GM15510 (cell line): ENCODE results near the gene DHRSX.

ENCODE experiments used
- POLR2A ChIP-seq: IDR thresholded peaks from 3 replicates; pipeline ENCODE4 v1.6.1; 2011; ENCODE audit warnings: borderline replicate concordance; ENCODE audit not compliant: insufficient read length; ENCODE audit errors: extremely low read depth

DHRSX gene

GRCh38 chrX:2336181-2336580 is 164.6 kb downstream of the DHRSX start:
- no peak for TF ChIP-seq POLR2A

- TF ChIP-seq POLR2A = no peak
Observed at GRCh38 chrX:2334237-2334636, 166.5 kb downstream of the DHRSX start.

DNA sequence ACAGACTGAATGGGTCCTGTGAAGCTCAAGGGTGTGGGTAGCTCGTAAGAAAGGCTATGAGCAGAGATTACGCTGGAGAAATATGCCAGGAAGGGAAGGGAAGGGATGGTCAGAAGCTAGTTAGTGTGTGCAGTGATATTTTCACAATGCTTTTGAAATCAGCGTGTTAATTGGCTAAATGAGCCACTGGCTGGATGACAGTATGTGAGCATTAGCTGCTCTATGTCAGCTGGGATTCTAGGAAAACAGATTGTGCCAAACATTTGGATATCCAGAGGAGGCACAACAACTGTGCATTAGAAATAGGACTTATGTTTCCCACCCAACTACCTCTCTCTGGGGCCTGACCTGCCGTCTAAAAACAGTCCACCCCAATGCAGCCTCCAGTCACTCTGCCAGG is 168.5 kb downstream of the DHRSX start:
- TF ChIP-seq POLR2A = no peak

DNA sequence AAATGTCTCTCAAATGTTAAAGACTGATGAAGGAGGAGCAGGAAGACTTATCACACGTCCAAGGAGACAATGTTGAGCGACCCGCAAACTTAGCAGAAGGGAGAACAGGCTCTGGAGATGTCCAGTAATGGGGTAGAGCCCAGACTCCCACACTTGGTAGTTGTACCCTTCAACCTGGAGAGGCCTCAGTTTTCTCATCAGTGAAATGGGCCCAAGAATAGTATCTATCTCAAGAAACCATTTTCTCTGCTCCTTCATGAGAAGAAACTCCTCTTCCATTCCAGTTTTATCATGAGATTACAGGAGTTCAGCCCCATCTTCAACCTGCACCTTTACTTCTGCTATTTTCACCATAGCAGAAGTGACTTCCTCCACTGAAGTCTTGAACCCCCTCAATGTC is 169.9 kb downstream of the DHRSX start:
- TF ChIP-seq POLR2A = no peak

GRCh38 chrX:2330487-2330886 is 170.3 kb downstream of the DHRSX start:
- no peak for TF ChIP-seq POLR2A

DNA sequence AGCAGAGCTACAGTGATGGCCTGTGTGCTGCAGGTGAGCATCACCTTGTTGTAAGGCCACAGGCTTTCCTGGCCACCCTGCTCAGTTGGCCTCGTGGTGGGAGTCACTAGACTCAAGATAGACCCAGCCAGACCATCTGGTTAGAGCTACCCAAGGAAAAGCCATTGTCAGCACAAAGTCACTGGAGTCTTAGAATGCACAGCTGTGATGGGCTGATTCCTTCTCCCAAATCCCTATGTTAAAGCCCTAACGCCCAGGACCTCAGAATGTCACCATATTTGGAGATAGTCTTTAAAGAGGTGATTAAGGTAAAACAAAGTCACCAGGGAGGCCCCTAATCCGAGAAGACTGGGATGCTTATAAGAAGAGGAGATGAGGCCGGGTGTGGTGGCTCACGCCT is 173.4 kb downstream of the DHRSX start:
- no peak for TF ChIP-seq POLR2A

- TF ChIP-seq POLR2A = no peak
Observed at GRCh38 chrX:2325076-2325784, 175.5 kb downstream of the DHRSX start.

- TF ChIP-seq POLR2A = no peak
Observed at GRCh38 chrX:2324151-2324550, 176.6 kb downstream of the DHRSX start.

GRCh38 chrX:2321411-2321810 is 179.4 kb downstream of the DHRSX start:
- no peak for TF ChIP-seq POLR2A

- no peak for TF ChIP-seq POLR2A
Observed at GRCh38 chrX:2320580-2321327, 180.0 kb downstream of the DHRSX start.

- no peak for TF ChIP-seq POLR2A
Observed at GRCh38 chrX:2320089-2320488, 180.7 kb downstream of the DHRSX start.

DNA sequence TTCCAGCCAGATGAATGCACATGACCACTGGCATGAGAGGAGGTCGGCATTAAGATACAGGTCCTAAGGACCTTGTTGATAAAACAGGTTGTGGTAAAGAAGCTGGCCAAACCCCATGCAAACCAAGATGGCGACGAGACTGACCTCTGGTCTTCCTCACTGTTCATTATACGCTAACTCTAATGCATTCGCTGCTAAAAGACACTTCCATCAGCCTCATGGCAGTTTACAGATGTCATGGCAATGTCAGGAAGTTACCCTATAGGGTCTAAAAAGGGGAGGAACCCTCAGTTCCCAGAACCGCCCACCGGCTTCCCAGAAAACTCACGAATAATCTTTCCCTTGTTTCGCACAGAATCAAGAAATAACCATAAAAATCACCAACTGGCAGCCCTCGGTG is 182.4 kb downstream of the DHRSX start:
- TF ChIP-seq POLR2A = no peak

DNA sequence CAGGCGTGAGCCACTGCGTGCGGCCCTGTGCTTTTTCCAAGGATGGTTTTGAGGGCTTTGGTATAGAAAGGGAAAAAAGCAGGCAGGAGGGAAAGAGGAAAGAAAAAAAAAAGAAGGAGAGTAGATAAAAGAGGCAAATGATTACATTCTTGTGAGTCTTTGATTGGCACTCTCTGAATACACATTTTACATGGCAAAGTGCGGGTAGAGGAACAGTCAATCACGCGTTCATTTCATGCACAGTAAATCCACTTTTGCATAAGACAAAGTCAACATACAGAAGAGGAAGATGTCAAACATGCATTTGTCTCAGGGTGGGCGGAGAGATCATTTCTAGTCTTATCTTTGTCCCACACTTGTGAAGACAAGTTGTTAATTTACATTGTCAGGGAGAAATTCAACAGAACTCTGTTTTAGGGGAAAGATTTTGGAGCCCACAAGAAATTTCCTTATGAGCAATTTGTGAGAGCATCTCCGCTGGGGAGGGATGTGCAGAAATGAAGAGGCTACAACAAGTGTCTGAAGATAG is 183.2 kb downstream of the DHRSX start:
- TF ChIP-seq POLR2A = no peak

DNA sequence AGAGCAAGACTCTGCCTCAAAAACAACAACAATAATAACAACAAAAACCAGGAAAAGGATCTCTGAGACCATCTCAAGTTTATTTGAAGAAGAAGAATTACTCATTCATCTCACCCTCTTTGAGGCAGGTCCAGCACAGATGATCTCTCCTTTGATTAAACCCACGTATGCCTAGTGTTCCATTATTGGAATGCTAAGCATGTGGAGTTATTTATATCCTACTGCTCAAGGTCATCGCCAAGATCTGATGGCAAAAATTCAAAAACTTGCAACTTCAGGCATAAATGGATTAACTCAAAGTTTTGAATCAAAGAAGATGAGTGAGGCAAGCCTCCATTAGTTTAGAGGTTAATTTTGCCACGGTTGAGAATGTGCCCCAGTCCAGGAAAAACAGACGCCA is 184.2 kb downstream of the DHRSX start:
- no peak for TF ChIP-seq POLR2A

GRCh38 chrX:2315434-2315833 is 185.3 kb downstream of the DHRSX start:
- no peak for TF ChIP-seq POLR2A

GRCh38 chrX:2314831-2315365 is 185.9 kb downstream of the DHRSX start:
- no peak for TF ChIP-seq POLR2A
